H1 (cell line): ENCODE measurements around the gene AFF2. TPM values are rescaled to one million over a fixed set of nuclear protein-coding genes. Genes with fewer than 3 reads are reported as not detected.

ENCODE experiments used
- CTCF ChIA-PET: fragments of 300-600 bp; sonication (Branson Sonifier 250); formaldehyde crosslinking; loops from one replicate; lab custom pipeline; 2021; ENCODE audit not compliant: partially characterized antibody; lab: Charles Lee
- POLR2A ChIA-PET: fragments of 300-600 bp; sonication (Branson Sonifier 250); formaldehyde crosslinking; loops from one replicate; lab custom pipeline; 2021; ENCODE audit warnings: inconsistent platforms; ENCODE audit not compliant: partially characterized antibody; lab: Charles Lee
- DNase-seq, 2 experiments: peaks; one replicate each; pipeline versions ENCODE4 v3.0.0 to v3.0.0-alpha.2; 2010 to 2022; ENCODE audit warnings: low spot score in 2 of 2, low read depth in 1 of 2, mixed read lengths in 1 of 2
- FAIRE-seq: peaks from 2 replicates; lab custom pipeline; 2011; peaks lifted over from hg19 to GRCh38; lab: Jason Lieb, UNC
- H2AFZ ChIP-seq: 2 replicates; pipeline ENCODE4 v1.8.1; 2012; ENCODE audit warnings: low read length, inconsistent platforms
- H2AK5ac ChIP-seq: 2 replicates; pipeline ENCODE4 v1.6.1; 2013; ENCODE audit warnings: low read depth, low read length
- H2BK120ac ChIP-seq: replicated peaks from 2 replicates; pipeline ENCODE3; 2013; ENCODE audit warnings: low read depth, low read length, inconsistent platforms
- H2BK12ac ChIP-seq: 2 replicates; pipeline ENCODE4 v1.6.1; 2013; ENCODE audit warnings: low read depth, low read length
- H2BK15ac ChIP-seq: 2 replicates; pipeline ENCODE4 v1.6.1; 2013; ENCODE audit warnings: low read length
- H2BK20ac ChIP-seq: 2 replicates; pipeline ENCODE4 v1.6.1; 2013; ENCODE audit warnings: low read length
- H2BK5ac ChIP-seq: 2 replicates; pipeline ENCODE4 v1.6.1; 2013; ENCODE audit warnings: low read depth, low read length
- H3K14ac ChIP-seq: 2 replicates; pipeline ENCODE4 v1.6.1; 2013; ENCODE audit warnings: inconsistent platforms; ENCODE audit not compliant: insufficient read length
- H3K18ac ChIP-seq: 2 replicates; pipeline ENCODE4 v1.6.1; 2013; ENCODE audit warnings: low read length; ENCODE audit errors: extremely low read depth
- H3K23ac ChIP-seq: 2 replicates; pipeline ENCODE4 v1.6.1; 2013; ENCODE audit warnings: inconsistent platforms; ENCODE audit not compliant: insufficient read length
- H3K23me2 ChIP-seq: 2 replicates; pipeline ENCODE4 v1.6.1; 2013; ENCODE audit warnings: low read depth, low read length
- H3K27ac ChIP-seq: 2 replicates; pipeline ENCODE4 v1.6.1; 2011; ENCODE audit warnings: low read depth, low read length, inconsistent platforms
- H3K27me3 ChIP-seq, 4 experiments: replicated peaks in 1 of 4; 1 replicate in 1 of 4; 2 replicates in 3 of 4; pipeline versions ENCODE4 v1.6.1 to v1.8.1; 2011 to 2013; ENCODE audit warnings: low read length in 3 of 4, mild to moderate bottlenecking in 3 of 4, inconsistent platforms in 2 of 4, mixed read lengths in 2 of 4, moderate library complexity in 1 of 4; ENCODE audit not compliant: control insufficient read depth in 3 of 4, insufficient read depth in 3 of 4; ENCODE audit errors: extremely low read depth in 1 of 4
- H3K36me3 ChIP-seq, 4 experiments: 2 replicates each; pipeline versions ENCODE4 v1.6.1 to v1.8.1; 2011 to 2013; ENCODE audit warnings: mild to moderate bottlenecking in 4 of 4, low read length in 3 of 4, moderate library complexity in 2 of 4, control low read depth in 1 of 4, inconsistent platforms in 1 of 4; ENCODE audit not compliant: insufficient read depth in 4 of 4, control insufficient read depth in 2 of 4
- H3K4ac ChIP-seq: replicated peaks from 2 replicates; pipeline ENCODE3; 2013; ENCODE audit warnings: low read length, low read depth, mixed read lengths, inconsistent platforms; ENCODE audit not compliant: insufficient read length
- H3K4me1 ChIP-seq, 4 experiments: replicated peaks in 1 of 4; 1 replicate in 1 of 4; 2 replicates in 3 of 4; pipeline versions ENCODE4 v1.6.1 to v1.8.1; 2011 to 2013; ENCODE audit warnings: low read length in 3 of 4, inconsistent platforms in 2 of 4, mixed read lengths in 1 of 4; ENCODE audit not compliant: insufficient read depth in 4 of 4, control insufficient read depth in 3 of 4
- H3K4me2 ChIP-seq, 2 experiments: 2 replicates each; pipeline versions ENCODE4 v1.6.1 to v1.8.1; 2011 to 2013; ENCODE audit warnings: low read depth in 2 of 2, low read length in 2 of 2, control low read depth in 1 of 2, inconsistent platforms in 1 of 2, mild to moderate bottlenecking in 1 of 2; ENCODE audit not compliant: insufficient read depth in 1 of 2
- H3K4me3 ChIP-seq, 4 experiments: fragments of 200-600, 300-600 bp in 1 of 4; sonication (generic), shearing (Covaris generic), sonication (Bioruptor Twin) in 1 of 4; 2 replicates each; pipeline versions ENCODE4 v1.5.1 to v1.8.1; 2011 to 2016; ENCODE audit warnings: low read length in 4 of 4, low read depth in 3 of 4, control low read depth in 2 of 4, inconsistent platforms in 2 of 4, mild to moderate bottlenecking in 2 of 4, mixed read lengths in 1 of 4, moderate library complexity in 1 of 4; ENCODE audit not compliant: insufficient read depth in 2 of 4; ENCODE audit errors: extremely low read depth in 1 of 4
- H3K56ac ChIP-seq: replicated peaks from 2 replicates; pipeline ENCODE3; 2013; ENCODE audit warnings: low read depth, mild to moderate bottlenecking, mixed read lengths, low read length, inconsistent platforms; ENCODE audit not compliant: insufficient read length
- H3K79me1 ChIP-seq: 2 replicates; pipeline ENCODE4 v1.6.1; 2013; ENCODE audit warnings: low read depth, low read length, control low read depth
- H3K79me2 ChIP-seq, 2 experiments: 2 replicates each; pipeline versions ENCODE4 v1.6.1 to v1.8.1; 2012 to 2013; ENCODE audit warnings: low read length in 2 of 2, mild to moderate bottlenecking in 2 of 2, inconsistent platforms in 1 of 2; ENCODE audit not compliant: insufficient read depth in 2 of 2, control insufficient read depth in 1 of 2
- H3K9ac ChIP-seq, 4 experiments: replicated peaks in 1 of 4; 1 replicate in 1 of 4; 2 replicates in 3 of 4; pipeline versions ENCODE4 v1.6.1 to v1.8.1; 2011 to 2013; ENCODE audit warnings: low read depth in 3 of 4, low read length in 3 of 4, control low read depth in 2 of 4, mild to moderate bottlenecking in 2 of 4, moderate library complexity in 2 of 4, inconsistent platforms in 1 of 4; ENCODE audit errors: extremely low read depth in 1 of 4
- H3K9me3 ChIP-seq, 2 experiments: 2 replicates each; pipeline versions ENCODE4 v1.6.1 to v1.8.1; 2012 to 2013; ENCODE audit warnings: mild to moderate bottlenecking in 2 of 2, moderate library complexity in 2 of 2, control low read depth in 1 of 2, inconsistent platforms in 1 of 2, low read depth in 1 of 2, low read length in 1 of 2, mixed read lengths in 1 of 2; ENCODE audit not compliant: insufficient read depth in 2 of 2
- H4K20me1 ChIP-seq, 2 experiments: replicated peaks in 1 of 2; 2 replicates each; pipeline versions ENCODE3 to v1.8.1; 2011 to 2013; ENCODE audit warnings: inconsistent platforms in 2 of 2, low read length in 2 of 2, mild to moderate bottlenecking in 1 of 2; ENCODE audit not compliant: insufficient read depth in 2 of 2, control insufficient read depth in 1 of 2
- H4K5ac ChIP-seq: 2 replicates; pipeline ENCODE4 v1.6.1; 2013; ENCODE audit warnings: low read length, low read depth, mixed read lengths, inconsistent platforms; ENCODE audit not compliant: insufficient read length
- H4K8ac ChIP-seq: 2 replicates; pipeline ENCODE4 v1.8.0; 2013; ENCODE audit warnings: mild to moderate bottlenecking, moderate library complexity, low read length, inconsistent platforms; ENCODE audit not compliant: insufficient read depth; ENCODE audit errors: extremely low read depth
- H4K91ac ChIP-seq: replicated peaks from 2 replicates; pipeline ENCODE3; 2013; ENCODE audit warnings: low read length, mixed read lengths, inconsistent platforms; ENCODE audit not compliant: insufficient read length
- BRCA1 ChIP-seq: IDR thresholded peaks from 2 replicates; pipeline ENCODE4 v1.6.1; 2012; ENCODE audit warnings: low read depth, low read length, improper control_type of control experiment
- EP300 ChIP-seq, 2 experiments: IDR thresholded peaks; 1 replicate in 1 of 2; 2 replicates in 1 of 2; pipeline ENCODE4 v1.6.1; 2011 to 2012; ENCODE audit warnings: low read depth in 2 of 2, low read length in 2 of 2, mild to moderate bottlenecking in 2 of 2, borderline replicate concordance in 1 of 2, inconsistent platforms in 1 of 2, moderate library complexity in 1 of 2
- GTF2F1 ChIP-seq: IDR thresholded peaks from 2 replicates; pipeline ENCODE4 v1.6.1; 2012; ENCODE audit warnings: low read depth, low read length, improper control_type of control experiment, borderline replicate concordance
- HDAC6 ChIP-seq: IDR thresholded peaks from one replicate; pipeline ENCODE4 v1.7.1; 2012; ENCODE audit warnings: low read depth, mild to moderate bottlenecking, inconsistent platforms, low read length, moderate library complexity
- RFX5 ChIP-seq: IDR thresholded peaks from 2 replicates; pipeline ENCODE4 v1.6.1; 2011; ENCODE audit warnings: low read depth, low read length, improper control_type of control experiment, borderline replicate concordance
- RNF2 ChIP-seq: fragments of 200-900, 300-1000 bp; sonication (generic); IDR thresholded peaks from 2 replicates; pipeline ENCODE4 v1.7.1; 2016; ENCODE audit warnings: borderline replicate concordance, low read depth, mild to moderate bottlenecking, antibody characterized with exemption, low read length; ENCODE audit not compliant: poor library complexity, severe bottlenecking; ENCODE audit errors: missing control alignments
- SIX5 ChIP-seq: IDR thresholded peaks from 2 replicates; pipeline ENCODE4 v1.6.1; 2011; ENCODE audit warnings: mild to moderate bottlenecking, low read depth, low read length
- SP1 ChIP-seq: IDR thresholded peaks from 2 replicates; pipeline ENCODE4 v1.6.1; 2011; ENCODE audit warnings: low read depth, low read length
- polyA plus RNA-seq, 7 experiments: library from polyadenylated mRNA; depleted of rRNA in 3 of 7; stranded (reverse) in 5 of 7; unstranded in 2 of 7; fragments of >200 nt in 5 of 7; fragments of 200-250 nt in 2 of 7; gene quantifications; 1 replicate in 5 of 7; 2 replicates in 1 of 7; 4 replicates in 1 of 7; pipeline versions ENCODE4 v1.2.1 to v1.2.3, GENCODE V29; 2011 to 2013; ENCODE audit warnings: missing spikeins in 2 of 7, mixed read lengths in 2 of 7
- total RNA-seq: library from RNA; stranded (reverse); fragmentation: NEBNext Ultra II Directional; extraction: Animal tissue kit (Norgen Biotek cat#: 25700); gene quantifications from 2 replicates; pipeline ENCODE4 v1.2.1, GENCODE V29; 2021

The AFF2 gene
- total and polyA plus RNA-seq, 2 of the 8 experiments (the other 6 are each of a cell fraction or from before 2014, with no cell fraction given): 2.0 to 7.3 TPM

GRCh38 chrX:148713981-148714380 is 213.6 kb downstream of the AFF2 start:
- Histone ChIP-seq H3K27ac (no peak overlapping the region), H2AFZ (no peak overlapping the region), H2BK120ac (no peak overlapping the region), H3K4ac (no peak overlapping the region), H3K79me1 (no peaks in the 10 kb centered on the region), H3K56ac (no peak overlapping the region), H3K27me3 (no peaks in the 10 kb centered on the region), H2BK20ac (no peak overlapping the region), H4K8ac (no peak overlapping the region), H3K23ac (no peak overlapping the region), H2BK12ac (no peak overlapping the region), H2BK15ac (no peak overlapping the region), H3K4me1 (no peaks in the 10 kb centered on the region), H4K20me1 (no peaks in the 10 kb centered on the region), H2BK5ac (no peak overlapping the region), H4K91ac (no peak overlapping the region), H3K23me2 (no peaks in the 10 kb centered on the region), H3K14ac (no peak overlapping the region), H3K18ac (no peak overlapping the region), H3K36me3 (no peaks in the 10 kb centered on the region), H2AK5ac (no peak overlapping the region), H4K5ac (no peak overlapping the region), H3K9me3 (no peaks in the 10 kb centered on the region), H3K9ac (no peak overlapping the region), H3K4me3 (no peak overlapping the region), H3K4me2 (no peak overlapping the region), H3K79me2 (no peaks in the 10 kb centered on the region)
- CTCF ChIA-PET: no interaction called here
- no peak for DNase-seq
- no peak for TF ChIP-seq SIX5
- no peak for TF ChIP-seq BRCA1
- TF ChIP-seq HDAC6: no peak
- TF ChIP-seq RNF2: no peak
- no peak for TF ChIP-seq EP300 (IDR thresholded peaks at IDR 0.05; ENCODE audit: borderline replicate concordance in 1 of 2, low read depth in 2 of 2, low read length in 2 of 2)
- no peak for TF ChIP-seq GTF2F1
- TF ChIP-seq SP1: no peak
- no peak for TF ChIP-seq RFX5
- no peak for FAIRE-seq
- POLR2A ChIA-PET: no interaction called here
